H1 (cell line): ENCODE results near the gene STIM2. TPM values are rescaled to one million over a fixed set of nuclear protein-coding genes. Genes with fewer than 3 reads are reported as not detected.

ENCODE experiments used
- CTCF ChIA-PET: fragments of 300-600 bp; sonication (Branson Sonifier 250); formaldehyde crosslinking; loops from one replicate; lab custom pipeline; 2021; ENCODE audit not compliant: partially characterized antibody; lab: Charles Lee
- POLR2A ChIA-PET: fragments of 300-600 bp; sonication (Branson Sonifier 250); formaldehyde crosslinking; loops from one replicate; lab custom pipeline; 2021; ENCODE audit warnings: inconsistent platforms; ENCODE audit not compliant: partially characterized antibody; lab: Charles Lee
- DNase-seq, 2 experiments: peaks; one replicate each; pipeline versions ENCODE4 v3.0.0 to v3.0.0-alpha.2; 2010 to 2022; ENCODE audit warnings: low spot score in 2 of 2, low read depth in 1 of 2, mixed read lengths in 1 of 2
- FAIRE-seq: peaks from 2 replicates; lab custom pipeline; 2011; peaks lifted over from hg19 to GRCh38; lab: Jason Lieb, UNC
- H2AFZ ChIP-seq: 2 replicates; pipeline ENCODE4 v1.8.1; 2012; ENCODE audit warnings: low read length, inconsistent platforms
- H2AK5ac ChIP-seq: 2 replicates; pipeline ENCODE4 v1.6.1; 2013; ENCODE audit warnings: low read depth, low read length
- H2BK120ac ChIP-seq: replicated peaks from 2 replicates; pipeline ENCODE3; 2013; ENCODE audit warnings: low read depth, low read length, inconsistent platforms
- H2BK12ac ChIP-seq: 2 replicates; pipeline ENCODE4 v1.6.1; 2013; ENCODE audit warnings: low read depth, low read length
- H2BK15ac ChIP-seq: 2 replicates; pipeline ENCODE4 v1.6.1; 2013; ENCODE audit warnings: low read length
- H2BK20ac ChIP-seq: 2 replicates; pipeline ENCODE4 v1.6.1; 2013; ENCODE audit warnings: low read length
- H2BK5ac ChIP-seq: 2 replicates; pipeline ENCODE4 v1.6.1; 2013; ENCODE audit warnings: low read depth, low read length
- H3K14ac ChIP-seq: 2 replicates; pipeline ENCODE4 v1.6.1; 2013; ENCODE audit warnings: inconsistent platforms; ENCODE audit not compliant: insufficient read length
- H3K18ac ChIP-seq: 2 replicates; pipeline ENCODE4 v1.6.1; 2013; ENCODE audit warnings: low read length; ENCODE audit errors: extremely low read depth
- H3K23ac ChIP-seq: 2 replicates; pipeline ENCODE4 v1.6.1; 2013; ENCODE audit warnings: inconsistent platforms; ENCODE audit not compliant: insufficient read length
- H3K23me2 ChIP-seq: 2 replicates; pipeline ENCODE4 v1.6.1; 2013; ENCODE audit warnings: low read depth, low read length
- H3K27ac ChIP-seq: 2 replicates; pipeline ENCODE4 v1.6.1; 2011; ENCODE audit warnings: low read depth, low read length, inconsistent platforms
- H3K27me3 ChIP-seq, 4 experiments: replicated peaks in 1 of 4; 1 replicate in 1 of 4; 2 replicates in 3 of 4; pipeline versions ENCODE4 v1.6.1 to v1.8.1; 2011 to 2013; ENCODE audit warnings: low read length in 3 of 4, mild to moderate bottlenecking in 3 of 4, inconsistent platforms in 2 of 4, mixed read lengths in 2 of 4, moderate library complexity in 1 of 4; ENCODE audit not compliant: control insufficient read depth in 3 of 4, insufficient read depth in 3 of 4; ENCODE audit errors: extremely low read depth in 1 of 4
- H3K36me3 ChIP-seq, 4 experiments: 2 replicates each; pipeline versions ENCODE4 v1.6.1 to v1.8.1; 2011 to 2013; ENCODE audit warnings: mild to moderate bottlenecking in 4 of 4, low read length in 3 of 4, moderate library complexity in 2 of 4, control low read depth in 1 of 4, inconsistent platforms in 1 of 4; ENCODE audit not compliant: insufficient read depth in 4 of 4, control insufficient read depth in 2 of 4
- H3K4ac ChIP-seq: replicated peaks from 2 replicates; pipeline ENCODE3; 2013; ENCODE audit warnings: low read length, low read depth, mixed read lengths, inconsistent platforms; ENCODE audit not compliant: insufficient read length
- H3K4me1 ChIP-seq, 4 experiments: replicated peaks in 1 of 4; 1 replicate in 1 of 4; 2 replicates in 3 of 4; pipeline versions ENCODE4 v1.6.1 to v1.8.1; 2011 to 2013; ENCODE audit warnings: low read length in 3 of 4, inconsistent platforms in 2 of 4, mixed read lengths in 1 of 4; ENCODE audit not compliant: insufficient read depth in 4 of 4, control insufficient read depth in 3 of 4
- H3K4me2 ChIP-seq, 2 experiments: 2 replicates each; pipeline versions ENCODE4 v1.6.1 to v1.8.1; 2011 to 2013; ENCODE audit warnings: low read depth in 2 of 2, low read length in 2 of 2, control low read depth in 1 of 2, inconsistent platforms in 1 of 2, mild to moderate bottlenecking in 1 of 2; ENCODE audit not compliant: insufficient read depth in 1 of 2
- H3K4me3 ChIP-seq, 4 experiments: fragments of 200-600, 300-600 bp in 1 of 4; sonication (generic), shearing (Covaris generic), sonication (Bioruptor Twin) in 1 of 4; 2 replicates each; pipeline versions ENCODE4 v1.5.1 to v1.8.1; 2011 to 2016; ENCODE audit warnings: low read length in 4 of 4, low read depth in 3 of 4, control low read depth in 2 of 4, inconsistent platforms in 2 of 4, mild to moderate bottlenecking in 2 of 4, mixed read lengths in 1 of 4, moderate library complexity in 1 of 4; ENCODE audit not compliant: insufficient read depth in 2 of 4; ENCODE audit errors: extremely low read depth in 1 of 4
- H3K56ac ChIP-seq: replicated peaks from 2 replicates; pipeline ENCODE3; 2013; ENCODE audit warnings: low read depth, mild to moderate bottlenecking, mixed read lengths, low read length, inconsistent platforms; ENCODE audit not compliant: insufficient read length
- H3K79me1 ChIP-seq: 2 replicates; pipeline ENCODE4 v1.6.1; 2013; ENCODE audit warnings: low read depth, low read length, control low read depth
- H3K79me2 ChIP-seq, 2 experiments: 2 replicates each; pipeline versions ENCODE4 v1.6.1 to v1.8.1; 2012 to 2013; ENCODE audit warnings: low read length in 2 of 2, mild to moderate bottlenecking in 2 of 2, inconsistent platforms in 1 of 2; ENCODE audit not compliant: insufficient read depth in 2 of 2, control insufficient read depth in 1 of 2
- H3K9ac ChIP-seq, 4 experiments: replicated peaks in 1 of 4; 1 replicate in 1 of 4; 2 replicates in 3 of 4; pipeline versions ENCODE4 v1.6.1 to v1.8.1; 2011 to 2013; ENCODE audit warnings: low read depth in 3 of 4, low read length in 3 of 4, control low read depth in 2 of 4, mild to moderate bottlenecking in 2 of 4, moderate library complexity in 2 of 4, inconsistent platforms in 1 of 4; ENCODE audit errors: extremely low read depth in 1 of 4
- H3K9me3 ChIP-seq, 2 experiments: 2 replicates each; pipeline versions ENCODE4 v1.6.1 to v1.8.1; 2012 to 2013; ENCODE audit warnings: mild to moderate bottlenecking in 2 of 2, moderate library complexity in 2 of 2, control low read depth in 1 of 2, inconsistent platforms in 1 of 2, low read depth in 1 of 2, low read length in 1 of 2, mixed read lengths in 1 of 2; ENCODE audit not compliant: insufficient read depth in 2 of 2
- H4K20me1 ChIP-seq, 2 experiments: replicated peaks in 1 of 2; 2 replicates each; pipeline versions ENCODE3 to v1.8.1; 2011 to 2013; ENCODE audit warnings: inconsistent platforms in 2 of 2, low read length in 2 of 2, mild to moderate bottlenecking in 1 of 2; ENCODE audit not compliant: insufficient read depth in 2 of 2, control insufficient read depth in 1 of 2
- H4K5ac ChIP-seq: 2 replicates; pipeline ENCODE4 v1.6.1; 2013; ENCODE audit warnings: low read length, low read depth, mixed read lengths, inconsistent platforms; ENCODE audit not compliant: insufficient read length
- H4K8ac ChIP-seq: 2 replicates; pipeline ENCODE4 v1.8.0; 2013; ENCODE audit warnings: mild to moderate bottlenecking, moderate library complexity, low read length, inconsistent platforms; ENCODE audit not compliant: insufficient read depth; ENCODE audit errors: extremely low read depth
- H4K91ac ChIP-seq: replicated peaks from 2 replicates; pipeline ENCODE3; 2013; ENCODE audit warnings: low read length, mixed read lengths, inconsistent platforms; ENCODE audit not compliant: insufficient read length
- SAP30 ChIP-seq: fragments of 300-600 bp; sonication (generic); IDR thresholded peaks from 2 replicates; pipeline ENCODE4 v1.7.1; 2012; ENCODE audit warnings: low read length, moderate library complexity, mild to moderate bottlenecking, inconsistent platforms; ENCODE audit not compliant: insufficient read depth, insufficient replicate concordance
- WGBS, 2 experiments: shearing (Covaris generic) in 1 of 2; methylation state at CpG; one replicate each; pipeline versions ENCODE4 v1.1.6 to v1.1.7; 2013 to 2015; ENCODE audit warnings: low lambda C conversion rate in 2 of 2, mixed read lengths in 2 of 2, inconsistent platforms in 1 of 2, low coverage in 1 of 2, missing lambda C conversion rate in 1 of 2; ENCODE audit not compliant: insufficient replicate concordance in 2 of 2, insufficient coverage in 1 of 2, insufficient read length in 1 of 2; ENCODE audit errors: extremely low coverage in 1 of 2, missing lambda C conversion rate in 1 of 2; 5-methylcytosine and 5-hydroxymethylcytosine counted together
- polyA plus RNA-seq, 7 experiments: library from polyadenylated mRNA; depleted of rRNA in 3 of 7; stranded (reverse) in 5 of 7; unstranded in 2 of 7; fragments of >200 nt in 5 of 7; fragments of 200-250 nt in 2 of 7; gene quantifications; 1 replicate in 5 of 7; 2 replicates in 1 of 7; 4 replicates in 1 of 7; pipeline versions ENCODE4 v1.2.1 to v1.2.3, GENCODE V29; 2011 to 2013; ENCODE audit warnings: missing spikeins in 2 of 7, mixed read lengths in 2 of 7
- total RNA-seq: library from RNA; stranded (reverse); fragmentation: NEBNext Ultra II Directional; extraction: Animal tissue kit (Norgen Biotek cat#: 25700); gene quantifications from 2 replicates; pipeline ENCODE4 v1.2.1, GENCODE V29; 2021

Gene STIM2
- total and polyA plus RNA-seq, 2 of the 8 experiments (the other 6 are each of a cell fraction or from before 2014, with no cell fraction given) = 22.9 to 23.0 TPM

GRCh38 chr4:26870576-26871262 is 10.1 kb downstream of the STIM2 start:
- H3K79me1 ChIP-seq = no peaks in the 10 kb centered on the region
- H3K4me2 ChIP-seq = no peak overlapping the region
- H2AFZ ChIP-seq = no peak overlapping the region
- no peak overlapping the region for H2BK120ac ChIP-seq
- no peaks in the 10 kb centered on the region for H3K36me3 ChIP-seq
- no peak overlapping the region for H3K14ac ChIP-seq
- FAIRE-seq (no peak), DNase-seq (no peak)
- ChIA-PET POLR2A (no interaction called here), CTCF (no interaction called here)
- no peak overlapping the region for H3K23ac ChIP-seq
- no peak overlapping the region for H3K56ac ChIP-seq
- H3K23me2 ChIP-seq = no peaks in the 10 kb centered on the region
- H3K9me3 ChIP-seq = no peaks in the 10 kb centered on the region
- peaks cover 0 to 5% (median 1%) of the 10 kb centered on the region in 4 experiments; a peak in 2 of 7 replicates for H3K4me1 ChIP-seq
- no peak overlapping the region for H2BK20ac ChIP-seq
- H3K18ac ChIP-seq = no peak overlapping the region
- no peaks in the 10 kb centered on the region for H3K27me3 ChIP-seq
- no peak overlapping the region for H2BK5ac ChIP-seq
- no peak overlapping the region for H3K4me3 ChIP-seq
- no peak overlapping the region for H2AK5ac ChIP-seq
- H4K5ac ChIP-seq = no peak overlapping the region
- H3K27ac ChIP-seq = no peak overlapping the region
- H3K4ac ChIP-seq = no peak overlapping the region
- no peak overlapping the region for H3K9ac ChIP-seq
- peaks cover 0 to 48% of the 10 kb centered on the region in 2 experiments; a peak in 2 of 4 replicates for H3K79me2 ChIP-seq
- 85% methylated on average over 2 of the region's 2 CpGs; no CpG with 5 or more reads in 1 of the 2 experiments for whole genome bisulfite sequencing, 2 experiments
- no peak overlapping the region for H2BK15ac ChIP-seq
- H4K20me1 ChIP-seq = peaks cover 2 to 6% of the 10 kb centered on the region in 2 experiments
- no peak overlapping the region for H2BK12ac ChIP-seq
- H4K8ac ChIP-seq = no peak overlapping the region
- H4K91ac ChIP-seq = no peak overlapping the region
- no peak for TF ChIP-seq SAP30
